ENCODE results near the gene FLNC.

Gene FLNC

GRCh38 chr7:128885370-128886187, 55.4 kb downstream of the FLNC start:
- Histone ChIP-seq H3K36me3 (ENCODE audit: insufficient read depth, low read length) (no peaks in the 10 kb centered on the region), H2AFZ (ENCODE audit: low read length) (no peak overlapping the region), H3F3A (ENCODE audit: low read depth) (no peaks in the 10 kb centered on the region), H3K9me3 (ENCODE audit: insufficient read depth, low read depth, low read length) (no peaks in the 10 kb centered on the region), H3K4me3 (ENCODE audit: low read length, poor library complexity, severe bottlenecking) (no peak overlapping the region), H3K27me3 (ENCODE audit: insufficient read depth, low read length, poor library complexity, severe bottlenecking) (no peaks in the 10 kb centered on the region), H4K20me1 (ENCODE audit: insufficient read depth, low read length, poor library complexity, severe bottlenecking) (no peaks in the 10 kb centered on the region), H3K9ac (ENCODE audit: low read depth, low read length, poor library complexity, severe bottlenecking) (no peak overlapping the region), H3K79me2 (ENCODE audit: insufficient read depth, low read length) (no peaks in the 10 kb centered on the region), H3K9me2 (replicated peaks; ENCODE audit: low read depth, low read length) (no peaks in the 10 kb centered on the region), H3K4me1 (ENCODE audit: insufficient read depth, low read length, poor library complexity, severe bottlenecking) (no peaks in the 10 kb centered on the region), H3K4me2 (ENCODE audit: low read depth, low read length, poor library complexity, severe bottlenecking) (no peak overlapping the region)
- TF ChIP-seq EZH2phosphoT487 (IDR thresholded peaks at IDR 0.05; ENCODE audit: borderline replicate concordance) (no peak), CTCF (conservative IDR thresholded peaks at IDR 0.05; ENCODE audit: low read length) (no peak)

- Histone ChIP-seq H2AFZ (ENCODE audit: low read length) (no peak overlapping the region; the same call in 1 of the 2 replicates), H3K9me2 (replicated peaks; ENCODE audit: low read depth, low read length) (no peaks in the 10 kb centered on the region), H3K79me2 (ENCODE audit: insufficient read depth, low read length) (no peaks in the 10 kb centered on the region), H3K4me1 (ENCODE audit: insufficient read depth, low read length, poor library complexity, severe bottlenecking) (no peaks in the 10 kb centered on the region), H3F3A (ENCODE audit: low read depth) (no peaks in the 10 kb centered on the region), H4K20me1 (ENCODE audit: insufficient read depth, low read length, poor library complexity, severe bottlenecking) (no peaks in the 10 kb centered on the region), H3K9ac (ENCODE audit: low read depth, low read length, poor library complexity, severe bottlenecking) (no peak overlapping the region), H3K4me2 (ENCODE audit: low read depth, low read length, poor library complexity, severe bottlenecking) (no peak overlapping the region), H3K36me3 (ENCODE audit: insufficient read depth, low read length) (no peaks in the 10 kb centered on the region), H3K27me3 (ENCODE audit: insufficient read depth, low read length, poor library complexity, severe bottlenecking) (no peaks in the 10 kb centered on the region), H3K9me3 (ENCODE audit: insufficient read depth, low read depth, low read length) (no peaks in the 10 kb centered on the region), H3K4me3 (ENCODE audit: low read length, poor library complexity, severe bottlenecking) (no peak overlapping the region)
- TF ChIP-seq CTCF (conservative IDR thresholded peaks at IDR 0.05; ENCODE audit: low read length) (no peak), EZH2phosphoT487 (IDR thresholded peaks at IDR 0.05; ENCODE audit: borderline replicate concordance) (no peak)
Observed at GRCh38 chr7:128886391-128887168, 56.4 kb downstream of the FLNC start.

GRCh38 chr7:128887169-128888038, 57.2 kb downstream of the FLNC start:
- Histone ChIP-seq H3K4me1 (ENCODE audit: insufficient read depth, low read length, poor library complexity, severe bottlenecking) (no peaks in the 10 kb centered on the region), H3K9me2 (replicated peaks; ENCODE audit: low read depth, low read length) (no peaks in the 10 kb centered on the region), H3K9ac (ENCODE audit: low read depth, low read length, poor library complexity, severe bottlenecking) (no peak overlapping the region), H3K4me3 (ENCODE audit: low read length, poor library complexity, severe bottlenecking) (no peak overlapping the region), H3K79me2 (ENCODE audit: insufficient read depth, low read length) (no peaks in the 10 kb centered on the region), H3K36me3 (ENCODE audit: insufficient read depth, low read length) (no peaks in the 10 kb centered on the region), H3K27me3 (ENCODE audit: insufficient read depth, low read length, poor library complexity, severe bottlenecking) (no peaks in the 10 kb centered on the region), H3F3A (ENCODE audit: low read depth) (no peaks in the 10 kb centered on the region), H4K20me1 (ENCODE audit: insufficient read depth, low read length, poor library complexity, severe bottlenecking) (no peaks in the 10 kb centered on the region), H3K4me2 (ENCODE audit: low read depth, low read length, poor library complexity, severe bottlenecking) (no peak overlapping the region), H3K9me3 (ENCODE audit: insufficient read depth, low read depth, low read length) (no peaks in the 10 kb centered on the region), H2AFZ (ENCODE audit: low read length) (no peak overlapping the region; the same call in 1 of the 2 replicates)
- TF ChIP-seq CTCF (conservative IDR thresholded peaks at IDR 0.05; ENCODE audit: low read length) (no peak), EZH2phosphoT487 (IDR thresholded peaks at IDR 0.05; ENCODE audit: borderline replicate concordance) (no peak)
